HK-2 (cell line): ENCODE measurements around the gene SPECC1L.
"Not testable (repeated sequence)": the region's sequence is repeated elsewhere in the genome, so short reads cannot be mapped to it uniquely, and the experiment has no call there.

Experiments
- DNase-seq: peaks from one replicate; pipeline ENCODE4 v3.0.0-alpha.2; 2018; ENCODE audit not compliant: unreplicated experiment

The SPECC1L gene

DNA sequence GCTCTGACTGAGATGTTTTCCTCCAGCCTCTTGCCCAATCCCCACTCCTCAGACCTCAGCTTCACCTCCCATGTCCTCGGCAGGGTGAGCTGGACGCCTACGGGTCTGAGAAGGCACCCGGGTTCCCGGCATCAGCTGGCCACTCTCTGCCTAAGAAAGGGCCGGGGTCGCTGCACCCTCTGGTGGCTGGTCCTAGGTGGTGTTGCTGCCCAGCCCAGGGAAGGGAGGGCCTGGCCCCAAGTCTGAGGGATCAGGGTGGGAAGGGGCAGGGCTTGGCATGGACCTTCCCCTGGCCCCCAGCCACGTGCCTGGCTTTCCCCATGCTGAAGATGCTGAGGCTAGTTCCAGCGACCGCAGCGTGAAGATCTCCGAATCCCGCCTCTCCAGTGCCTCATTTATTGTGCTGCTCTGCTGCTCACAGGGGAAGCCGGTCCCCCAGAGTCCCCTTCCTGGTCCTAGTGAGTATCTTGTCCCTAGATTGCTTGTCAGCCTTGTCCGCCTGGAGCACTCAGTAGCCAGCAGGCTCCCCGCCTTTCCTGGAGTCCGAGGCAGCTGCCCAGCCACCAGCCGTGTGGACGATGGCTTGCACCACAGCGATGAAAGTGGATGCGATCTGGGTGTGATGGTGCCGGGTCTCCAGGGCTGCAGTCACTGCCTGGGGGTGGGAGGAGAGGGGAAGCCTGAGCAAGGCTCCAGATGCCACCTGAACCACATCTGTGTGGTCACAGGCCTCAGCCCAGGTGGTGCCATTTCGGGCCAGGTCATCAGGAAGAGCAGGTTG, 22.9 kb upstream of the SPECC1L start:
- peak; percentile 79 for DNase-seq

DNA sequence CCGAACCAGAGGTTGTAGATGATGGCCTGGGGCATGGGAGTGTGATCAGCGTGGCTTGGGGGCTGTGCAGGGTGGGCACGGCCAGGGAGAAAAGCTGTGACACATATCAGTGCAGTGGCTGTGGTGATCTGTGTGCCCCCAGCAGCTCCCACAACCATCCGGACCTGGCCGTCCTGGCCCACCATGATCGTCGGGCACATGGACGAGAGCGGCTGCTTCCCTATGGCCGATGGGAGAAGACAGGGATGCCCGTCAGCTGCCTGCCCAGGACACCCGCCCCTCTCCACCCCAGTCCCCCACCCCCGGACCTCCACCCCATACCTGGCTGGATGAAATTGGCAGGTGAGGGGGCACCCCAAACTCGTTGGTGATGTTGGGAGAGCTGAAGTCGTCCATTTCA, 22.0 kb upstream of the SPECC1L start:
- DNase-seq: not testable (repeated sequence)

DNA sequence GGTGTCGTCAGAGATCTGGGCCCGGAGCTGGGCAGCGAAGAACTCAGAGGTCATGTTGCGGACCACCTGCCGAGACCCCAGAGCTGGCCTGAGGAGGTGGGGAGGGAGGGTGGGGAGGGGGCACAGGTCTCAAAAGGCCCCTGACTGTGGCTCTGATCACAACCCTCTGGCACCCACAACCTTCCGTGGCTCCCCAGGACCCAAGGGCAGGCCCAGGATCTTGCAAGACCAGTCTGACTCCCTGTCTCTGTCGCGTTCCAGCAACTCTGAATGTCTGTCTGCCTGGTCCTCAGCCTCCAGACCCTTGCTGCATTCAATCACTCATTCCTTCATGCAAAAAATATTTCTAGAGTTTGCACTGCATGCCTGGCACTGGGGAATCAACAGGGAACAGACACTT, 21.2 kb upstream of the SPECC1L start:
- not testable (repeated sequence) for DNase-seq

DNA sequence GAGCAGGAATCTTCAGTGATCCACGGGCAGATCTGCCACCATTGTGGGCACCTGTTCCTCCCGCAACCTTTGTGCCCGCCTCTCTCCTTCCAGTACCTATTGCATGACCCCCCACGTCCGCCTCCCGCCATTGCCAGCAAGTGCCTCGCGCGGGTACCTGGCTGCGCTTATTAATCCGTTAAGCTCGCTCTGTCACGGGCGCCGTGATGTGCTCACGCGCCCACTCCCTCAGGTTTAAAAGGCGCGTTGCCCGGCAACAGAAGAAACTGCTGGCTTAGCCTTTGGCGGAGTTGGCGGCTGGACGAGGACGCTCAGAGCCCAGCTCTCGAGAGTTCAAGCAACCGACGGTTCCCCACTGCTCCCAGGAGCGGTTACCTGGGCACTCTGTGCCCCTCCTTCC, 19.3 kb upstream of the SPECC1L start:
- DNase-seq: not testable (repeated sequence)

DNA sequence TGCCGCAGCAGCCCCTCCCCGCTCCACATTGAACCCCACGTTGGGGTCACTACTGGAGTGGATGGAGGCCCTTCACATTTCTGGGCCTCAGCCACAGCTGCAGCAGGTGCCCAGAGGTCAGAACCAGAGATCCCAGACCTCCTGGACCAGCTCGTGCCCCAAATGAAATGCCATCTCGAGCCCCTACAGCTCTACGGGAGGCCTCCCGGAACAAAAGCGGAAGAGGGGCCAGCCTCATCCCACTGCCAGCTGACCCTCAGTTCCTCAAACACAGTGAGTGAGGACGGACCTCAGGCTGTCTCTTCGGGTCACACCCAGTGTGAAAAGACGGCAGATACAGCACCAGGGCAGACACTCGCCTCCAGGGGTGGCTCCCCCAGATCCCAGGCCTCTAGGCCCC, 17.5 kb upstream of the SPECC1L start:
- not testable (repeated sequence) for DNase-seq

DNA sequence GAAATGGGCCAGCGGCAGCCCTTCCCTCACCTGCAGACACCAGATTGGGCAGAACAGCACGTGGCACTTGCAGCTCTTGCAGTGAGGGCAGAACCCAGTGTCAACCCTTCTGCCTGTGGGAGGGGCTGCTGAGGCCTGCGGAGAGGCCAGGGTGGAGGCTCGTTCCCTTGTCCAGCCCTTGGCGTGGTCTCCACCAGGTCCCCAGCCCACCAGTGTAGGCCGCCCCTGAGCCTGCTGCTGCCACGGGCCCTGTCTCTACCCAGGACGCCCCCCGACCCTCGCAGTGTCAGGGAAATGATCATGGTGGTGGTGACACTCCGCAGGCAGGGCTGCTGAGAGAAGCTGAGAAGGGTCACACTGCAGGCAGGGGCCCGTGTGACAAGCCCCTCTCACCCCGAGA, 14.5 kb upstream of the SPECC1L start:
- DNase-seq: not testable (repeated sequence)

DNA sequence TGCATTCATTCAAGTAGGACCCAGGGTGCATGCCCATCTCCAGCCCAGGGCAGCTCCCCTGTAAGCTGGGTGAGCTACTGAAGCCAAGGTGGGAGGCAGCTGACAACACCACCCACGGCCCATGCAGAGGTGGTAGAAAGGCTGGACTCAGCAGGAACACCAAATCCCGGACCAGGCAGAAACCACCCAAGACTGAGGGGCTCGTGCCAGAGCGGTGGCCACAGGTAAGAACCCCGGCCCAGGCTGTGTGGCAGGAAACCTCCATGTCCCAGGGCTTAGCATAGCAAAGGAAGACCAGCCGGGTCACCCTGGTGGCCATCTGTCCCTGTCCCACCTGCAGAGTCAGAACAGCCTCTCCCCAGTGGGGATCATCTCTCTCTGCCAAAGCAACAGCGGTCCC, 13.9 kb upstream of the SPECC1L start:
- not testable (repeated sequence) for DNase-seq

DNA sequence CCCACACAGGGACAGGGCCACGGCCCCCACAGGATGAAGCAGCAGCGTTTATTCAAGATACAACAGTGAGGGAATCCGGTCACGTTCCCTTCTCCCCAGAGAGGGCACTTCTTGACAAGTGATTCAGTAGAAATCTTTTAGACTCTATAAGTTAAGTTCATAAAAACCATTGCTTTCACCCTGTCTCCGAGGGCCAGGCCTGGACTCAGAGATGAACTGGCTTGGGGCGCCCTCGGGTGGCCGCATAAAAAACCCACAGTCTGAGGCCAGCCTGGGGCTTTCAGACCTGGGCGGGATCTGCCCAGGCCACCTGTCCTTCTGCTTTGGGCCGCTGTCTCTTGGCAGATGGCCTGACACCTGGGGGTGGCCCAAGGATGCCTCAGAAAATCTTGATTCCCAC, 11.2 kb upstream of the SPECC1L start:
- DNase-seq: peak; percentile 68

DNA sequence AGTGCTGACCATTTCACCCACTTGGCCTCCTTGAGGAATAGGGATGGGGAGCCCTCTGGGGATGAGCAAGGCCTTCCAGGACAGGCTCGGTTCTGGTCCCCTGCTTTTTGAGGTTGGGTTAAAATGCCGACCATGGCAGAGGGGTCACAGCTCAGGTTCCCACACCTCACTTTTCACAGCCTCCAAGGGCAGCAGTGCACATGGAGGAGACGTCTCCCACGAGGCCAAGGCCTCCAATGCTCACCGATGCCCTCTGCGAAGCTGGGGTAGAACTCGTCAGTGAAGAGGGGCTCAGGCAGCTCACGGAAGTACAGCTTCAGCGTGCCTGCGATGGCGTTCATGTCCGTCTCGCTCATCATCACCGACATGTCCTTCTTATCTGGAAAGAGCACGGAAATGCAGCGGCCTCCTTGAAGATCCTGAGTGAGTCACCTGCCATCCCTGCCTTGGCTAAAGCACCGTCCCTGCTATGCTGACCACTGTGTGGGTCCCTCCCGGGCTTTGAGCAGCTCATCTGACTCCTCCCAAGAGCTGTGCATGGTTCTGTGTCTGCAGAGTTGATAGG, 8.4 kb upstream of the SPECC1L start:
- not testable (repeated sequence) for DNase-seq

DNA sequence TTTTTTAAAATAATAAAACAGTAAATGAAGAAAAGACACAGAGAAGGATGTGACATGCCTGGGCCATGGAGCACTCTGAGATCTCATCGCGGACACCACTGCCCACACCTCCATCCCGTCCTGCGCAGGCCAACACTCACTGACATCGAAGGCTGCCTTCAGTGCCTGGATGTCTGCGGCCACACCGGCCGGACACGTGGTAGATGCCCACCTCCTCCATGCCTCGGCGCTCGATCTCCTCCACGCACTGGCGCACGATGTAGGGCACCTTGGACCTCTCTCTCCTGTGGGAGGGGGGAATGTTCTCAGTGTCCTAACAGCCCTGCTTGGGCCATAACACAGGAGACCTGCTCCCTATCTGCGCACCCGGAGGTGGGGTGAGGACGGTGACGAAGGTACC, 7.2 kb upstream of the SPECC1L start:
- DNase-seq: not testable (repeated sequence)

DNA sequence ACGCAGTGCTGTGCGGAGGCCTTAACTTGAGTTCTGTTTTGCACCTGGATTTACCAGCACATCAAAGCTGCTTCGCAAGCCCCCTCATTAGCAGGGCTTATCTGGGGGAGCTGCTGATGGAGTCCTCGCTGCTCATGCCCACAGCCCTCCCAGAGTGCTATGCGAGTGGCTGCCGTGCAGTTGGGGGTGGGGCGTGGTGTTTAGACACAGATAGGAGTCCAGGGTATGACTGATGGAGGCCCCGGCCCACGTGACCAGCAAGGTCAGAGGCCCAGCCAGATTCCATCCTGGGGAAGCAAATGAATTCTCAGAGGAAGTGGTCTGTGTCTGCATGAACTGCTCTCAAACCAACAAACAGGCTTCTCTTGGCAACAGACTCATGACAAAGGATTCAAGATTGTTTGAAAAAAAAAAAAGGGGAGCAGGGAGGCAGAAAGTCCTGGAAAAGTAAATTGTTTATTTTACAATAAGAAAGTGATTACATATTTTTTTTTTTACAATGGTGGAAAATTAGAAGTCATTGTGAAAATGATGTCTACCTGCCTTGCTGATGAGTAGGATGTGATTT, 6.2 kb upstream of the SPECC1L start:
- DNase-seq: not testable (repeated sequence)

DNA sequence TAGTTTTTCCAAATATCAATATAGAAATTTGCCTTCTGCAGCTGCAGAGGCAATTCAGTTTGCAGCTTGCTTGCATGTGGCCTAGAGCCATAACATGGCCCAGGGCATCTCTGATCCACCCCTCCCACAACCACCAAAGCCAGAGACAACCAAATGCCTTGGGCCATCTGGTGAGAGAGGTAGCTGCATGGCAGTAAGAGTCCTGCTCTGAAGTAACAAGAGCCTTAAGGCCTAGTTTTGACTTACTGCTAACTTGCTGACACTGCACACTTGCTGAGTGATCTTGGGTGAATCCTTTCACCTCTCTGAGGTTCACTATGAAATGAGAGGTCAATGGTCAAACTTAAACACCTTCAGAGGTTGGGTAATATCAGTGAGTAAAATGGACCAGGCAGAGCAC, 4.9 kb upstream of the SPECC1L start:
- no peak for DNase-seq

DNA sequence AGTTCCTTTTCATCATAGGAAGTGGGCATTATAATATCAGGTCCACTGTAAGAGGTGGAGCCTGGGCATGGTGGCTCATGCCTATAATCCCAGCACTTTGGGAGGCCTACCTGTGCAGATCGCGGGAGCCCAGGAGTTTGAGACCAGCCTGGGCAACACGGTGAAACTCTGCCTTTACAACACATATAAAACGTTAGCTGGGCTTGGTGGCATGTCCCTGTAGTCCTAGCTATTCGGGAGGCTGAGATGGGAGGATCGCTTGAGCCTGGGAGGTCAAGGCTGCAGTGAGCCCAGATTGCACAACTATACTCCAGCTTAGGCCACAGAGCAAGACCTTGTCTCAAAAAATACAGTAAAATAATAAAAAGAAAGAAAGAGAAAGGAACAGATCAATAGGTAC, 4.1 kb upstream of the SPECC1L start:
- DNase-seq: not testable (repeated sequence)

DNA sequence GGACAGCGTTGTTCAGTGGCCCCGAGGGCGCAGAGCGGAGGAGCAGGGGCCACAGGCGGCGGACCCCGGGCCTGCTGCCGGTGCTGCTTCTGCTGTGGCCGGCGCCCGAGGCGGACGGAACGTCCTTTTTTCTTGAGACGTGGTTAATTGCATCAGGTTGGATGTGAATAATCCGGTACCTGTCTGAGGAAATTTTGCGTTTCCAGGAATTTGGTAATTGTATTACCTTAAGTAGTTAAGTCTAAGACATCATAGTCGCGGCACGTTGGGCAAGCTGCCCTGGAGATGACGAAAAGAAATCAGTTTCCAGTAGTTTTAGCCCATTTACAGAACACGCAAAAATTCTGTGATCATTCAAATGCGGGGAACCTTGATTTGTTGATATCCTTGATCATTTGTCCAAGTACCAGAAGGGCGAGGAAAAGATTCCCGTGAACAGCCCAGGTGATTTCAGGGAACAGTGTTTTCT, 789 bp downstream of the SPECC1L start:
- no peak for DNase-seq

DNA sequence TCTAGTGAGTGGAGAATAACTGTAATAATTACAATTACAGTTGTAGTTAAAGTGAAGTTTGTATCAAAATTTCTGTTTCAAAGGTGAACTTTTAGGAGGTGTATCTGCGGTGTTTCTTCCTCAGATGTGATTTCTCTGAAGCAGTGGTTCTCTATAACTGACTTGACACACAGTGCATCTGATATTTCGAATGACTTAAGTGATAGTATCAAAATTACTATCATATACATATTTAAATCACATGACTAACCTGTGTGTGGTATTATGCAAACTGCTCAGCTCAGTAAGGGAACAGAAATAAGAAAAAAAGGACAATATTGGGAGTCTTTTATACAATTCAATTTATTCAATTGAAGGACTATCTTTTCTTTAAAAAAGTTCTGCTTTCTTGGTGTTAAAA, 2.4 kb downstream of the SPECC1L start:
- DNase-seq: not testable (repeated sequence)

DNA sequence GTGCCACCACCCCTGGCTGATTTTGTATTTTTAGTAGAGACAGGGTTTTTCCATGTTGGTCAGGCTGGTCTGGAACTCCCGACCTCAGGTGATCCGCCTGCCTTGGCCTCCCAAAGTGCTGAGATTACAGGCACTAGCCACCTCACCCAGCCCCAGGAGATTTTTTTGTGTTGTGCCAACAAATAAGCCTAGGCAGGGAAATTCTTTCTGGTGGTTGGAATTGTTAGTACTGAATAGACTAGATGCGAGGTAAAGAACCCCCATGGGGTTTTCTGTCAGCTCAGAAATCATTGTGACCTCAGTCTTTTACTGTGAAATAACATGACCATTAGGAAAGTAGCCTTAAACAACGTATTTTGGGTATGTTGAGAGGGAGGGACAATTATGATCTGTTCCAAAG, 3.3 kb downstream of the SPECC1L start:
- not testable (repeated sequence) for DNase-seq

DNA sequence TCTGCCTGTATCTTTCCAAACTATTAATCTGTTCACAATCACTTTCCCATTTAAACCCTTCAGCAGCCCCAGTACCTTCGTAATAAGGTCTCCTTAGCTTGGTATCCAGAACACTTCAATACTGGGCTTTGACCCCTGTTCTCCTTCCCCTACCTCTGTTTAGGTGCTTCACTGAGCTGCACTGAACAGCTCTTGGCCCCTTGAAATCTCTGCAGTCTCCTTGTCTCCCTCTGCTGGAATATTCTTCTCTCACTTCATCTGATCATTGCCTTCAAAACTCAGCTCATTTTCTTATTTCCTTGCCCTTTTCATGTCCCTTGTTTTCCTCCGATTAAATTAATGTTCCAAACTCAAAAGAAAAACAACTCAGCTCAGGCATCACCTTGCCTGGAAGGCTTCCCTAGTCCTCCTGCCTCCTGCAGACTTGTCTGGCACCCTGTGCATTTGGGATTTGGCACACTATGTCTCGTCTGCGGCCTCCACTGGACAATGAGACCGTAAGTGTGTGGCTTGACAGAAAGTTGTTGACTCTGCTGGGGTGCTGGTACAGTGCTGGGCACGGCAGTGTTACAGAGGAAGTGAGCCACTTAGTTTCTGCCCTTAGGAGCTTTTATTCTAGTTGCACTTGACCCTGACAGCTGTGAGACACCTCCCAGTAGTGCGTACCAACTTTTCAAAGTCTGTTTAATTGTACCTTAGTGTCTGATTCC, 4.2 kb downstream of the SPECC1L start:
- DNase-seq: not testable (repeated sequence)

DNA sequence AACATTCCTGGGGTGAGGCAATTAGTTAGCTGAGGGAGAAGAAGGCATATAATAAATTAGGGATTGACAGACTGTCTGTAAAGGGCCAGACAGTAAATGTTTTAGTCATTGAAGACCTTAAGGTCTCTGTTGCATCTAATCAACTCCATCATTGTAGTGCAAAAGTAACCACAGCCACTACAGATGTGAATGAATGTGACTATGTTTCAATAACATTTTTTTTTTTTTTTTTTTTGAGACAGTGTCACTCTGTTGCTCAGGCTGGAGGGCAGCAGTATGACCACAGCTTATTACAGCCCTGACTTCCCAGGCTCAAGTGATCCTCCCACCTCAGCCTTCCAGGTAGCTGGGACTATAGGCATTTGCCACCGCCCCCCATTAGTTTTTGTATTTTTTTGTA, 9.7 kb downstream of the SPECC1L start:
- DNase-seq: not testable (repeated sequence)

DNA sequence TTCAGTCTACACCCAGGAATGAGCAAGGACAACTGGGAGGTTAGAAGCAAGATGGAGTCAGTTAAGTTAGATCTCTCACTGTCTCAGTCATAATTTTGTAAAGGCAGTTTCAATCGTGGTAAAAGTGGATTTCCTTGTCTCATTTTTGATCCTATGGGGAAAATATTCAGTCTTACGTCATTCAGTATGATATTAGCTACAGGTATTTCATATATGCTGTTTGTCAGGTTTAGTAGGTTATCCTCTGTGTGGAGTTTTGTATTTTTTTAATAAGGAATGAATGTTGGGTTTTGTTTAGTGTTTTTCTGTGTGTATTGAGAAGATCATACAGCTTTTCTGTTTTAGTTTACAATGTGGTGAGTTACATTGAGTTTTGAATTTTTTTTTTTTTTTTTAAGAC, 11.8 kb downstream of the SPECC1L start:
- no peak for DNase-seq

DNA sequence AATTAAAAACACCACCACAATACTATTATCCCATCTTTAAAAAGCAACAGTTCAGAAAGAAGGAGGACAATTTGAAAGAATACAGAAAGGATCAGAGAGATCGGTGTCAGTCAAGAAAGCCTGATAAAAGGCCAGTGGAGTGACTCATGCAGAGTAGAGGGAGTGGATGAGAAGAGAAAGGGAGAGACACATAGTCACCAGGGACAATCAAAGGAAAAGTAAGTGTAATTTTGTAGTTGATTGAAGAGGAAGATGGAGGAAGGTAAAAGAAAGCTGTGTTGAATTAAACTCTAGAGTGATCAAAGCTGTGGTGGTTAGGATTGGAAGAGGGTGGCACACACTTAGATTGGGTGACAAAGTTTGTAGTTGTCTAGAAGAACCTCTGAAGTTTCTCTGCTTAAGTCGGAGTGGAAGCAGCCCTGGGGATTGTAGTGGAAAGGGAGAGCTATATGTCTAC, 14.1 kb downstream of the SPECC1L start:
- no peak for DNase-seq

DNA sequence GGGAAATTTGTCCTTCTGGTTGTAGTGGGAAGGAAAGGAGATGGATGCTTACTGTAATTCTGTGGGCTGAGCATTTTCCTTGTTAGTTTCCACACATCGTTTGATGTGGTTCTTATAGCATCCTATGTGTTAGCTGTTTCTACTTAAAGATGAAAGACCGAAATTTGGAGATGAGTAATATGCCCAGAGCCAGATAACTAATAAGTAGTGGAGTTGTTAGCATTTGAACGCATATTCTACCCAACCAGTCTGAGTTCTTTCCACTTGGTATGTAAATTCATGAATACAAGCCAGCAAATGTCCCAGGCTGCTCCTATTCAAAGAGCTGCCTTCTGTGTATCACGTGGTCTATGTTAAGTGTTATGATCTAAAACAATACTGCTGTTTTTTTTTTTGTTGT, 14.6 kb downstream of the SPECC1L start:
- no peak for DNase-seq

DNA sequence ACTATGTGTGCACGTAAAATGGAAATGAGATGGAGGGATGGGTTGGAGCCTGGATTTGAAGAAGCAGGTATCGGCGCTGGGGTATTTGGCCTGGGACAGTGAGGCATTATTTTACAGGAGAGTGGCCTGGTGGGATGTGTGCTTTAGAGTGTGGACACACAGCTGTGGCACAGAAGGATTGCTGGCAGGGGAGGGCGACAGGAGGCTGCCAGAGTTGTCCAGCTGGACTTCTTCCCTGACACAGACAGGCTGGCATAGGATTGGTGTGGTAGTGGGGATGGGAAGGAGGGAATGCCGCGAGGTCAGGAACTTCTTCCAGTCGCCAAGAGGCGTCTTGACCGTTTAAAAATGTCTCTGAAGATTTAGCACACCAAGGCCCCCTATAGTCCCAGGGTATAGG, 16.6 kb downstream of the SPECC1L start:
- DNase-seq: not testable (repeated sequence)
